H1 (cell line): Measurements from ENCODE around the gene TEX2. TPM values are rescaled to one million over a fixed set of nuclear protein-coding genes. Genes with fewer than 3 reads are reported as not detected.

Experiments
- ATF3 ChIP-seq: IDR thresholded peaks from 2 replicates; pipeline ENCODE4 v1.6.1; 2011; ENCODE audit warnings: low read depth, mild to moderate bottlenecking, low read length; ENCODE audit not compliant: insufficient read depth
- CHD7 ChIP-seq: fragments of 300-600 bp; sonication (generic); IDR thresholded peaks from 2 replicates; pipeline ENCODE4 v1.7.1; 2012; ENCODE audit warnings: low read length, moderate library complexity, mild to moderate bottlenecking, inconsistent platforms; ENCODE audit not compliant: insufficient replicate concordance
- EGR1 ChIP-seq: IDR thresholded peaks from 2 replicates; pipeline ENCODE4 v1.6.1; 2011; ENCODE audit warnings: low read depth, low read length, borderline replicate concordance
- FOSL1 ChIP-seq: IDR thresholded peaks from 2 replicates; pipeline ENCODE4 v1.6.1; 2011; ENCODE audit warnings: mild to moderate bottlenecking, low read depth, low read length, moderate library complexity; ENCODE audit not compliant: insufficient read depth
- PHF8 ChIP-seq: fragments of 200-600 bp; sonication (generic); conservative IDR thresholded peaks from 2 replicates; pipeline ENCODE4 v1.7.1; 2012; ENCODE audit warnings: low read depth, mild to moderate bottlenecking, inconsistent platforms, low read length, moderate library complexity
- TAF7 ChIP-seq: optimal IDR thresholded peaks from 2 replicates; pipeline ENCODE3; 2011; ENCODE audit warnings: low read depth, mild to moderate bottlenecking, inconsistent platforms, low read length, moderate library complexity, borderline replicate concordance
- polyA plus RNA-seq, 7 experiments: library from polyadenylated mRNA; depleted of rRNA in 3 of 7; stranded (reverse) in 5 of 7; unstranded in 2 of 7; fragments of >200 nt in 5 of 7; fragments of 200-250 nt in 2 of 7; gene quantifications; 1 replicate in 5 of 7; 2 replicates in 1 of 7; 4 replicates in 1 of 7; pipeline versions ENCODE4 v1.2.1 to v1.2.3, GENCODE V29; 2011 to 2013; ENCODE audit warnings: missing spikeins in 2 of 7, mixed read lengths in 2 of 7
- total RNA-seq: library from RNA; stranded (reverse); fragmentation: NEBNext Ultra II Directional; extraction: Animal tissue kit (Norgen Biotek cat#: 25700); gene quantifications from 2 replicates; pipeline ENCODE4 v1.2.1, GENCODE V29; 2021

Gene TEX2
- total and polyA plus RNA-seq, 2 of the 8 experiments (the other 6 are each of a cell fraction or from before 2014, with no cell fraction given): 6.1 to 15.6 TPM

GRCh38 chr17:64230791-64231408 lies 32.2 kb downstream of the TEX2 start (continued):
- TF ChIP-seq CHD7 (no peak), TAF7 (no peak), PHF8 (no peak), FOSL1 (no peak), EGR1 (no peak), ATF3 (no peak)
- TF ChIP-seq, all 59 proteins: peak for 0
